ENCODE measurements around the gene ACTN3.
A peak's percentile ranks its signal among the peaks of the same experiment; 100 is the strongest.

Gene ACTN3

GRCh38 chr11:66545701-66546367 lies 869 bp upstream of the ACTN3 start, which contains the start of gene ZDHHC24:
Gene ZDHHC24, minus strand, starts transcription at chr11:66546048. Its CDS starts 45 bp downstream, at chr11:66546003.
- peak; percentile 96 for DNase-seq

GRCh38 chr11:66546966-66547661 lies 411 bp downstream of the ACTN3 start:
- no peak for DNase-seq

DNA sequence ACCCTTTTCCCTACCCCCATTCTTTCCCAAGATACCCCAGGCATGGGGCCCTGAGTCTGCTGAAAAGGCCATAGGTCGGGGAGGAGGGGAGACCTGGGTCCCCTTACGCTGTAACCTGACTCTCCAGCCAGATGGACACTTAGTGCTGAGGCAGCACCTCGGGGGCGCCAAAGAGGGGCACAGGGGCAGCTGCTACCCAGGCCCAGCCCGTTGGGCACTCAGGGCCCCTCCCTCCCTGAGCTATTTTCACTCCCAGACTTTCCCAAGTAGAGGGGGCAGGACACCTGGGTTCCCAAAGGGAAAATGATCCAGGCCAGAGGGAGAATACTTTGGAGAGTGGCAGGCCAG lies 933 bp downstream of the ACTN3 start:
- DNase-seq = no peak

DNA sequence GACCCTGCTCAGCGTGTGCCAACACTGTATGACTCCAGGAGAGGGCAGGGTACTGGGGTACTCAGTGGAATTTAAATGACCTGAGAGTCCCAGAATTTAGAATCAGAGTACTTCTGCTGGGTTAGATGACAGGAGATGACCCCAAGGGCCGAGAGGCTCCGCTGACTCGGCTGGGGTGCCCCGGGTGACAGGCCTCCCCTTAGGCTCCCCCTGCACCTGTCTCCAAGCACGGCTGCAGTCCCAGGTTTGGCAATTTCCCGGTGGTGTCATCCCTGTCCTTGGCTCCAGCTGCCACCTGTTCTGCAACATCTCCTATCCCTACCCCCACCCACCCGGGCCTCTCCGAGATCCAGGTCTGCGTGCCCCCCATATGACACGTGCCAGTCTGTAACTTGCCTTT lies 1.3 kb downstream of the ACTN3 start:
- DNase-seq = no peak

DNA sequence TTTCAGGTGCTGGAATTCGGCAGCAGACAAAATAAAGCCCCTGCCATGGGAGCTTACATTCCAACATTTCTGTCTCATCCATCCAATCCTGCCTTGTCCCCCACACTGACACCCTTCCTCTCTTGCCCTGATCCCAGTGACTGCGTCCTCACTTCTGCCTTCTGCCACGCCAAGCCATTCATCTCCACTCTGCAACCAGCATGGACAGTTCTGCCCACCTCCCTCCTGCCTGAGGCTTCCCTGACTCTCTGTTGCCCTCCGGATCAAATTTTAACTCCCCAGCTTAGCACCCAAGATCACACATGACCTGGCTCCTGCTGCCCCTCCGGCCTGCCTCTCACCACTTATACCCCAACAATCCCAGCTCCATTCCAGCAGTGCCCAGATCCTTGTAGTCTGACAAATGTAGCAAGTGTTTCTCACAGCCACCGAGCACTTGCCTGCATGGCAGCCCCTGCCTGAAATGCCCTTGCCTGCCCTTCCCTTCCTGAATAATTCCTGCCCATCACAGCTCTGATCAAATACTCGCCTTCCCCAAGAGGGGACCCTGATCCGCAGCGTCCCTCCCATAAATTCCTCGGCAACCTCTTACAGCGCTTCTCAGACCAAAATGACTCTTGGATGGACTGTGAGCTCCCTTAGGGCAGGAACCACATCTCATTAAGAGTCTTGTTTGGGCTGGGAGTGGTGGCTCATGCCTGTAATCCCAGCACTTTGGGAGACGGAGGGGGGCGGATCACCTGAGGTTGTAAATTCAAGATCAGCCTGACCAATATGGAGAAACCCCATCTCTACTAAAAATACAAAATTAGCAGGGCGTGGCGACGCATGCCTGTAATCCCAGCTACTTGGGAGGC lies 2.3 kb downstream of the ACTN3 start:
- no peak for DNase-seq

- no peak for DNase-seq
These were observed 3.0 kb downstream of the ACTN3 start for GRCh38 chr11:66549696-66550095.

DNA sequence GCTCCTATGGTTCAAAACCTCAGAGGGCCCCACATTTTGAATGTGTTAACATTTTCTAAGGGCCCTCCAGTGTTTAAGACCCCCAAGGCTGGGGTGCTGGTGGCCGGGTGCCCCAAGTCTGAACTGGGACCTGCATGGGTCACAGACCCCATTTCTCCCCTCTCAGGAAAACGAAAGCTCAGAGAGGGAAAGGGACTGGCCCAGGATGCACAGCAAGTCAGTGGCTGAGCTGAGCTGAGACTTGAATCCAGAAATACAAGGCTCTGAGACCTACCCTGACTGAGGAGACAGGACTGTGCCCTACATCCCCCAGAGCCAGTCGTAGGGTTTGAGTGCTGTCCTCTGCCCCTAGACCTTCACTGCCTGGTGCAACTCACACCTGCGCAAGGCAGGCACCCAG lies 4.2 kb downstream of the ACTN3 start:
- DNase-seq = no peak

- DNase-seq = no peak
These were observed 7.9 kb downstream of the ACTN3 start for GRCh38 chr11:66554602-66555001.

DNA sequence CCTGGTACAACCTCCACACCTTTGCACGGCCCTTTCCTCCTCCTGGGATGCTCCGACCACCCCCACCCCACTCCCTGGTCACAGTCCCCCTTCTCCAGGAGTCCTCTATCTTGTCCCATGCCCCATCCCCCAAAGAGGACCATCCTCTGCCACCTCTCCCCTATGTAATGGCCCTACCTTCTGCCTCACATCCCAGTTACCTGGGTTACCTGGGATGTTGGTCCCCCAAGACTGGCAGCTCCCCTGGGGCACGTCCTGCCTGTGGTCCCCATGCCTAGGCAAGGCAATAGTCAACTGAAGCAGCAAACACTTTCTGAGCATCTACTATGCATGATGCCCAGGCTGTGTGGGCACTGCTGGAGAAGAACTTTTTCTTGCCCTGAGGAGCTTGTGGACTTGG lies 8.7 kb downstream of the ACTN3 start:
- no peak for DNase-seq

DNA sequence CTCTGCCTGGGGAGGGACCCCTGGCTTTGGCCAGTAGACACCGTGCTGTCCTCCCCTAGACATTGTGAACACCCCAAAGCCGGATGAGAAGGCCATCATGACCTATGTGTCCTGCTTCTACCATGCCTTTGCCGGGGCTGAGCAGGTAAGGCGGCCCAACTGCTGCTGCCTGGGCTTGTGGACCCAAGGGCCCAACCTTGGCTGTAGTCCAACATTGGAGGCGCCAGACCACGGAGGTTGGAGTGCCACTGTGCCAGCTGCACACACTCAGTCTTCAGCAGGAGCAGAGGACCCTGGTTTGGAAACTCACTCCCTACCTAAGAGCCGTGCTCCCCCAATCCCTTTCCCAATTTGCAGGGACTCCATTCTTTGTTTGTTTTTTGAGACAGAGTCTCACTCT lies 9.4 kb downstream of the ACTN3 start:
- DNase-seq = no peak

DNA sequence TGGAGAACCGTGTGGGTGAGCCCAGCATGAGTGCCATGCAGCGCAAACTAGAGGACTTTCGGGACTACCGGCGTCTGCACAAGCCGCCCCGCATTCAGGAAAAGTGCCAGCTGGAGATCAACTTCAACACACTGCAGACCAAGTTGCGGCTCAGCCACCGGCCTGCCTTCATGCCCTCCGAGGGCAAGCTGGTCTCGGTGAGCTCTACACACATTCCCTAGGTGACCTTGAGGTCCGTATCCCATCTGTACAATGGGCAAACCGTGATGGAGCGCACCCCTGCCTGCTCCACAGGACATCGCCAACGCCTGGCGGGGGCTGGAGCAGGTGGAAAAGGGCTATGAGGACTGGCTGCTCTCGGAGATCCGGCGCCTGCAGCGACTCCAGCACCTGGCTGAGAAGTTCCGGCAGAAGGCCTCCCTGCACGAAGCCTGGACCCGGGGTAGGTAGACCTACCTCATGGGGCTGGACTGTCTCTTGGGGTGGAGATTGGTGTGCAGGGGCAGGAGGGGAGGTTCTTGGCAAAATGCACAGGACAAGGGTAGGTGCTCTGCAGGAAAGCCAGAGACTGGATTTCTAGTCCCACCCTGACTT lies 11.1 kb downstream of the ACTN3 start:
- DNase-seq = no peak

DNA sequence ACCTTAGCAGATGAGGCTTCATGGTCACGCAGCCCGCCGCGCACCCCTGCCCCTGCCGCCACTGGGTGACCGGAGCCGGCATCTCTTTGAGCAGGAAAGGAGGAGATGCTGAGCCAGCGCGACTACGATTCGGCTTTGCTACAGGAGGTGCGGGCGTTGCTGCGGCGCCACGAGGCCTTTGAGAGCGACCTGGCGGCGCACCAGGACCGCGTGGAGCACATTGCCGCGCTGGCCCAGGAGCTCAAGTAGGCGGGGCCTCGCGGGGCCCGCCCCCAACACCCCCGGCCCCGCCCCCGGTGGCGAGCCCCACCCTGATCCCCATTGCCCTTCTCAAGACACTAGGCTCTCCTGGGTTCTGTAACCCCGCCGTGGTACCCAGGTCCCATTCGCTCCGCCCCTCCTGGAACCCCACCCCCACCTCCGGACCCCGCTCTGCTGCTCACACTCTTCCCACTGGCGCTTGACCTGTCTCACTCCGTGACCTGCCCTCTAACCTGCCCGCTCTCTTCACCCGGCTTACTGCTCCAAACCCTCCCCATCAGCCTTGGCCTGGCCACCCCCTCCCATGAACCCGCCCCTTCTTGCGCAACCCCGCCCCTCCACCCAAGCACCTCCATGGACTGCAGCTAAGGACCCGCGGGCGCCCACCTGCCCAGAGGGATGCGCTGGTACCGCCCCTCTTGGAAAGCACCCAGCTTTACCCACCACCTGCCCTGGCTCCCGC lies 12.6 kb downstream of the ACTN3 start:
- DNase-seq = peak; percentile 42

- no peak for DNase-seq
These were observed 13.4 kb downstream of the ACTN3 start for GRCh38 chr11:66559866-66560676.

GRCh38 chr11:66561178-66561974 lies 14.7 kb downstream of the ACTN3 start:
- DNase-seq = no peak

GRCh38 chr11:66561975-66562248 lies 15.2 kb downstream of the ACTN3 start:
- DNase-seq = no peak

- DNase-seq = no peak
These were observed 15.6 kb downstream of the ACTN3 start for GRCh38 chr11:66562275-66562674.

- no peak for DNase-seq
These were observed 16.3 kb downstream of the ACTN3 start for GRCh38 chr11:66562907-66563583.

- no peak for DNase-seq
These were observed 17.1 kb downstream of the ACTN3 start for GRCh38 chr11:66563832-66564231.

DNA sequence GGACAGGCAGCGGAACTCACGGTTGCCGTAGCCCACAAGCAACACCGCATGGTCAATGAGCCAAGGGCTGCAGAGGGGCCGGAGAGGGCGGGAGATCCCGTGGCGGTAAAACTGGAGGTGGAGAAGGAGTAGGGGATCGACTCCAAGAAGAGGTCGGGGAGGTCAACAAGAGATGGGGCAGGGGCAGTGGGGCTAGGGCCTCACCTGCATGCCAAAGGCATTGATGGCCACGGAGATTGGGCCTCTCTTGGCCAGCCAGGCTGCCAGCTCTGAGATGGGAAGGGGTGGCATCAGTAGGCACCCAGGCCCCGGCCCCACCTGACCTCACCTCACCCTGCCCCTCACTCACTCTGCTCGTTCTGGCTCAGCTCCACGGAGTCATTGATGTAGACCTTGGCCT lies 17.8 kb downstream of the ACTN3 start:
- no peak for DNase-seq

DNA sequence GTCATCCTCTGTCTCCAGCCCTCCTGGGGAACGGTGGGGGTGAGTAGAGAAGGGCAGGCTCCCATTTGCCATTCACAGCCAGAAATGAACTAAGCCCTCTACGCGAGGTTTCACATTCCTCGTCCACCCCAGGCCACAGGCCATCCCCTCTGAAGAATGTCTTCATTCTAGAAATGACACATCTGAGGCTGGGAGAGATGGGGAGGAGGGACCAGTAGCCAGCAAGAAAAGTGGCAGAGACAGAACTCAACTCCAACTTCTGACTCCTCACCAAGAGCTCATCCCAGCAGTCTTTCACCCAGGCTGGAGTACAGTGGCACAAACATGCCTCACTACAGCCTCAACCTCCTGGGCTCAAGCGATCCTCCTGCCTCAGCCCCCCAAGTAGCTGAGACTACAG lies 18.3 kb downstream of the ACTN3 start:
- no peak for DNase-seq

DNA sequence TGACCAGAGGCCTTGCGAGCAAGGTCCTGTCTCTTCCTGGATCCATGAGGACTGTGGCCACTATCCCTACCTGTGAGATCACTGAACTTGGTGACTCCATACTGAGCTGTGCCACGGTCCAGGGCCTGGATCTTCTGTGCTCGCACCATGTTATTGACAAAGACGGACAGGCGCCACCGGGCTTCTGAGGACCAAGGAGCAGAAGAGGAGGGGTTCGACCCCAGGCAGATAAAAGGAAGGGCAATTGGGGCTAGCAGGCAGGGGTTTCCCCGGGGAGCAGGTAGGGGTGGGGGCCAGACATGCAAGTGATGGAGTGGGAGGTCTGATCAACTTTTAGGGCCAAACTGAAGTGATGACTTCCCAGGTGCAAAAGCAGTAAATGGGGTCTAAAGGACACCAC lies 19.5 kb downstream of the ACTN3 start:
- no peak for DNase-seq

Measured in retina (tissue), 1 donor.